GM12878 (cell line): ENCODE data around the gene CCR7.

Experiments used
- BACH1 ChIP-seq: fragments of 450-650 bp; IDR thresholded peaks from 2 replicates; pipeline ENCODE4 v1.6.1; 2017; ENCODE audit warnings: mild to moderate bottlenecking, borderline replicate concordance
- CTCF ChIP-seq, 3 experiments: IDR thresholded peaks in 2 of 3; conservative IDR thresholded peaks in 1 of 3; 2 replicates each; pipeline ENCODE4 v1.5.1; 2011; ENCODE audit warnings: low read depth in 3 of 3, low read length in 3 of 3, mild to moderate bottlenecking in 3 of 3, control low read depth in 2 of 3, moderate library complexity in 2 of 3, inconsistent platforms in 1 of 3, mixed read lengths in 1 of 3; ENCODE audit not compliant: control insufficient read depth in 2 of 3, insufficient read depth in 1 of 3; ENCODE audit errors: extremely low read depth in 1 of 3
- HCFC1 ChIP-seq: fragments of 150-350 bp; IDR thresholded peaks from 2 replicates; pipeline ENCODE4 v1.6.1; 2014; ENCODE audit warnings: low read length
- NFYB ChIP-seq: IDR thresholded peaks from 2 replicates; pipeline ENCODE4 v1.6.1; 2011; ENCODE audit warnings: low read depth, mild to moderate bottlenecking, low read length, improper control_type of control experiment, moderate library complexity; ENCODE audit not compliant: insufficient read depth
- NR2C2 ChIP-seq: IDR thresholded peaks from 2 replicates; pipeline ENCODE4 v1.6.1; 2011; ENCODE audit warnings: borderline replicate concordance, low read depth; ENCODE audit not compliant: control insufficient read depth, insufficient read length
- POLR2A ChIP-seq: IDR thresholded peaks from 2 replicates; pipeline ENCODE4 v1.6.1; 2011; ENCODE audit warnings: low read depth, mild to moderate bottlenecking, low read length
- RAD51 ChIP-seq: fragments of 450-650 bp; IDR thresholded peaks from 2 replicates; pipeline ENCODE4 v1.6.1; 2016; ENCODE audit warnings: moderate library complexity, mild to moderate bottlenecking, inconsistent platforms
- RCOR1 ChIP-seq: conservative IDR thresholded peaks from 2 replicates; pipeline ENCODE4 v1.6.1; 2012; ENCODE audit warnings: low read depth, low read length, improper control_type of control experiment
- REST ChIP-seq: IDR thresholded peaks from 2 replicates; pipeline ENCODE4 v1.6.1; 2012; ENCODE audit warnings: mild to moderate bottlenecking, low read depth, low read length
- RFX5 ChIP-seq: IDR thresholded peaks from 2 replicates; pipeline ENCODE4 v1.6.1; 2011; ENCODE audit warnings: low read depth, low read length, improper control_type of control experiment
- ZNF207 ChIP-seq: fragments of 450-650 bp; IDR thresholded peaks from 2 replicates; pipeline ENCODE4 v1.6.1; 2014; ENCODE audit warnings: antibody characterized with exemption, mild to moderate bottlenecking, borderline replicate concordance

- TF ChIP-seq HCFC1 = no peak
- no peak for TF ChIP-seq CTCF (IDR thresholded peaks at IDR 0.05 in 2 of 3, conservative IDR thresholded peaks at IDR 0.05 in 1 of 3; ENCODE audit: control insufficient read depth in 2 of 3, extremely low read depth in 1 of 3, insufficient read depth in 1 of 3, low read depth in 3 of 3, low read length in 3 of 3)
- no peak for TF ChIP-seq RFX5
- TF ChIP-seq RCOR1 = no peak
- no peak for TF ChIP-seq BACH1
- peak; percentile 50; the same call in 1 of the 2 replicates for TF ChIP-seq POLR2A
- no peak for TF ChIP-seq ZNF207
- no peak for TF ChIP-seq NR2C2
- no peak for TF ChIP-seq NFYB
- no peak for TF ChIP-seq RAD51
- TF ChIP-seq REST = no peak
Measured at GRCh38 chr17:40550608-40551007, 14.7 kb downstream of the CCR7 start.
